PC-3 (cell line): ENCODE results near the gene EMB.
"Not testable (repeated sequence)": the region's sequence is repeated elsewhere in the genome, so short reads cannot be mapped to it uniquely, and the experiment has no call there.

Experiments used
- EZH2 ChIP-seq: fragments of 300-600 bp; sonication (generic); IDR thresholded peaks from one replicate; pipeline ENCODE4 v1.6.1; 2017; ENCODE audit warnings: antibody characterized with exemption, mild to moderate bottlenecking, low read length; ENCODE audit not compliant: unreplicated experiment
- EZH2phosphoT487 ChIP-seq: fragments of 300-600 bp; sonication (generic); IDR thresholded peaks from 2 replicates; pipeline ENCODE4 v1.6.1; 2018; ENCODE audit warnings: mild to moderate bottlenecking, antibody characterized with exemption, low read length, borderline replicate concordance
- TF ChIP-seq, protein P1 (sequence below): fragments of 300-600 bp; sonication (generic); conservative IDR thresholded peaks from 2 replicates; pipeline ENCODE4 v1.5.1; 2017; ENCODE audit warnings: antibody characterized with exemption, low read depth, mild to moderate bottlenecking, low read length

DNA sequence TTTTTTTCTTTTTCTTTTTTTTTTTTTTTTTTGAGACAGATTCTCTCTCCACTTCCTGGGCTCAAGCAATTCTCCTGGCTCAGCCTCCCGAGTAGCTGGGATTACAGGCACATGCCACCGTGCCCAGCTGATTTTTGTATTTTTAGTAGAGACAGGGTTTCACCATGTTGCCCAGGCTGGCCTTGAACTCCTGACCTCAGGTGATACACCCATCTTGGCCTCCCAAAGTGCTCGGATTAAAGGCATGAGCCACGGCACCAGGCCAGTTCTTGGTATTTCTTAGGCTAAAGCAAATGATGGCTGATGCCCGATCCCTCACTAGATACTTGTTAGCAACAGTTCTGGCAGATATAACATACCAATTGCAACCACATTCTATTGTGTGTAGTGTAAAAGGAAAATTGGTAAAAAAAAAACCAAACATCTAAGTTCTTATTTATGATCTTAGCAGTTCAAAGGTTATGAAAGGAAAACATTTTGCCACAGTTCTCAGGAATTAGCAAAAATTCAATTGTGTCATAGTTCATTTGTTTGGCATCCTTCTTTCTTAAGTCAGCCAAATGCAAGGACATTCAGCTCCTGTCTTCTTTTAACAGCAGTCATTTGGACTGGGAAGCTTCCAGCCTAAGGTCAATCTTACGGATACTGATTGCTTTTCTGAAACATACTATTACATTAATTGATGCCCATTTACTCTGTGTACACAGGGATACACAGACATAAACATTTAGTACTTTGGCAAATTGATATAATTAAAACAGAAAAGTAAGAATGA, 76.4 kb downstream of the EMB start:
- TF ChIP-seq, protein P1, sequence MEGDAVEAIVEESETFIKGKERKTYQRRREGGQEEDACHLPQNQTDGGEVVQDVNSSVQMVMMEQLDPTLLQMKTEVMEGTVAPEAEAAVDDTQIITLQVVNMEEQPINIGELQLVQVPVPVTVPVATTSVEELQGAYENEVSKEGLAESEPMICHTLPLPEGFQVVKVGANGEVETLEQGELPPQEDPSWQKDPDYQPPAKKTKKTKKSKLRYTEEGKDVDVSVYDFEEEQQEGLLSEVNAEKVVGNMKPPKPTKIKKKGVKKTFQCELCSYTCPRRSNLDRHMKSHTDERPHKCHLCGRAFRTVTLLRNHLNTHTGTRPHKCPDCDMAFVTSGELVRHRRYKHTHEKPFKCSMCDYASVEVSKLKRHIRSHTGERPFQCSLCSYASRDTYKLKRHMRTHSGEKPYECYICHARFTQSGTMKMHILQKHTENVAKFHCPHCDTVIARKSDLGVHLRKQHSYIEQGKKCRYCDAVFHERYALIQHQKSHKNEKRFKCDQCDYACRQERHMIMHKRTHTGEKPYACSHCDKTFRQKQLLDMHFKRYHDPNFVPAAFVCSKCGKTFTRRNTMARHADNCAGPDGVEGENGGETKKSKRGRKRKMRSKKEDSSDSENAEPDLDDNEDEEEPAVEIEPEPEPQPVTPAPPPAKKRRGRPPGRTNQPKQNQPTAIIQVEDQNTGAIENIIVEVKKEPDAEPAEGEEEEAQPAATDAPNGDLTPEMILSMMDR: not testable (repeated sequence)
- not testable (repeated sequence) for TF ChIP-seq EZH2, EZH2phosphoT487
